Naive thymus-derived CD4-positive, alpha-beta T cell (primary cell): Measurements from ENCODE around the gene HOXB5. TPM values are rescaled to one million over a fixed set of nuclear protein-coding genes. Genes with fewer than 3 reads are reported as not detected.

ENCODE experiments used
- ATAC-seq: fragments of 150-1000 bp; cut with Tn5 transposase; 2 replicates; pipeline ENCODE4 v1.10.0; 2021; ENCODE audit warnings: mild to moderate bottlenecking, moderate library complexity
- CTCF ChIA-PET: fragments of 350-600 bp; sonication (Branson Sonifier 250); formaldehyde crosslinking; loops from one replicate; lab custom pipeline; 2021; ENCODE audit warnings: antibody characterized with exemption; lab: Charles Lee
- POLR2A ChIA-PET: fragments of 350-600 bp; sonication (Branson Sonifier 250); formaldehyde crosslinking; loops from one replicate; lab custom pipeline; 2021; ENCODE audit warnings: antibody characterized with exemption, inconsistent platforms; lab: Charles Lee
- DNase-seq, 9 donors: peaks; one replicate each; pipeline versions ENCODE4 v3.0.0 to v3.0.0-alpha.2; 2020 to 2022; ENCODE audit warnings: mixed read lengths in 1 of 9
- H3K27ac ChIP-seq: one replicate; pipeline ENCODE4 v1.7.0; 2013; ENCODE audit warnings: mild to moderate bottlenecking, low read depth, low read length, moderate library complexity
- H3K27me3 ChIP-seq, 2 donors: one replicate each; pipeline ENCODE4 v1.7.0; 2013; ENCODE audit warnings: low read length in 2 of 2, mild to moderate bottlenecking in 2 of 2, moderate library complexity in 2 of 2; ENCODE audit not compliant: control insufficient read depth in 2 of 2, insufficient read depth in 2 of 2
- H3K36me3 ChIP-seq, 3 experiments: 1 replicate in 2 of 3; 2 replicates in 1 of 3; pipeline ENCODE4 v1.7.0; 2013; ENCODE audit warnings: low read length in 3 of 3, mild to moderate bottlenecking in 3 of 3, moderate library complexity in 1 of 3; ENCODE audit not compliant: insufficient read depth in 3 of 3, control insufficient read depth in 2 of 3
- H3K4me1 ChIP-seq, 2 donors: one replicate each; pipeline ENCODE4 v1.7.0; 2013; ENCODE audit warnings: low read length in 2 of 2, mild to moderate bottlenecking in 2 of 2, moderate library complexity in 1 of 2; ENCODE audit not compliant: control insufficient read depth in 2 of 2, insufficient read depth in 2 of 2
- H3K4me3 ChIP-seq: 2 replicates; pipeline ENCODE4 v1.7.0; 2013; ENCODE audit warnings: mild to moderate bottlenecking, low read length
- H3K9me3 ChIP-seq, 3 experiments: 1 replicate in 2 of 3; 2 replicates in 1 of 3; pipeline ENCODE4 v1.7.0; 2013; ENCODE audit warnings: low read length in 3 of 3; ENCODE audit not compliant: control insufficient read depth in 2 of 3
- H3K27ac Mint-ChIP-seq, 9 donors: one replicate each; pipeline ENCODE4 v1.8.0; 2020 to 2022; ENCODE audit warnings: mixed read lengths in 9 of 9, mild to moderate bottlenecking in 8 of 9, moderate library complexity in 5 of 9, inconsistent platforms in 2 of 9
- H3K27me3 Mint-ChIP-seq, 5 donors: one replicate each; pipeline ENCODE4 v1.8.0; 2021 to 2022; ENCODE audit warnings: mixed read lengths in 5 of 5, mild to moderate bottlenecking in 1 of 5
- H3K36me3 Mint-ChIP-seq, 5 donors: one replicate each; pipeline ENCODE4 v1.8.0; 2020 to 2022; ENCODE audit warnings: mixed read lengths in 5 of 5, mild to moderate bottlenecking in 3 of 5, inconsistent platforms in 1 of 5
- H3K4me1 Mint-ChIP-seq, 7 donors: one replicate each; pipeline ENCODE4 v1.8.0; 2020 to 2022; ENCODE audit warnings: mixed read lengths in 7 of 7, mild to moderate bottlenecking in 3 of 7, inconsistent platforms in 1 of 7
- H3K4me3 Mint-ChIP-seq, 10 donors: one replicate each; pipeline ENCODE4 v1.8.0; 2020 to 2022; ENCODE audit warnings: mild to moderate bottlenecking in 10 of 10, mixed read lengths in 10 of 10, moderate library complexity in 6 of 10, inconsistent platforms in 2 of 10
- H3K9me3 Mint-ChIP-seq, 11 donors: one replicate each; pipeline ENCODE4 v1.8.0; 2020 to 2022; ENCODE audit warnings: mixed read lengths in 11 of 11, mild to moderate bottlenecking in 4 of 11, inconsistent platforms in 1 of 11, moderate library complexity in 1 of 11
- intact Hi-C, 2 donors: fragments of 100-400 bp; cut with micrococcal nuclease; formaldehyde crosslinking; loops; one replicate each; pipeline ENCODE4 v1.15.1; 2023
- polyA plus RNA-seq, 2 donors: library from polyadenylated mRNA; unstranded; fragments of 300-500 nt; fragmentation: Illumina TruSeq; gene quantifications; one replicate each; pipeline ENCODE4 v1.2.3, GENCODE V29; 2021
- total RNA-seq, 6 experiments: library from RNA in 5 of 6; stranded (reverse) in 5 of 6; gene quantifications; 1 replicate in 5 of 6; 2 replicates in 1 of 6; pipeline ENCODE4 v1.2.3 and lab custom pipeline; 2021 to 2026

HOXB5 gene
- total and polyA plus RNA-seq, 7 experiments from 2014 or later = not detected

GRCh38 chr17:48592577-48592976, 1.0 kb downstream of the HOXB5 start:
- peak overlapping the region; percentile 56 for H3K4me3 ChIP-seq
- intact Hi-C loops = loop anchor here (2.0 to 10.0 kb wide), 2 partner anchors 334 to 418 kb away; no protein-coding TSS in a partner anchor
- H3K4me1 ChIP-seq = peaks cover 25 to 31% of the 10 kb centered on the region in 2 donors

GRCh38 chr17:48592057-48592514, 1.5 kb downstream of the HOXB5 start:
- H3K27ac ChIP-seq = no peak overlapping the region
- no peaks in the 10 kb centered on the region for H3K9me3 ChIP-seq
- intact Hi-C loops = loop anchor here (2.0 to 10.0 kb wide), 2 partner anchors 333 to 417 kb away; no protein-coding TSS in a partner anchor
- Mint-ChIP-seq H3K27ac (no peak overlapping the region), H3K4me3 (peak overlapping the region in 5 of 10 donors; percentile 16 to 88 (median 81)), H3K27me3 (peaks cover 89 to 97% (median 93%) of the 10 kb centered on the region in 5 donors), H3K9me3 (no peaks in the 10 kb centered on the region), H3K36me3 (peaks cover 0 to 9% (median 0%) of the 10 kb centered on the region in 5 donors), H3K4me1 (peaks cover 21 to 57% (median 32%) of the 10 kb centered on the region in 7 donors)
- ATAC-seq = no peak
- DNase-seq = no peak
- ChIA-PET POLR2A (interaction anchor here (1.8 kb wide), 1 partner anchor 43 kb away, joined by 5 read pairs; no protein-coding TSS in a partner anchor), CTCF (interaction anchor here (1.2 to 4.6 kb wide), 11 partner anchors 9 to 294 kb away, joined by 3 to 47 read pairs (median 4); no protein-coding TSS in a partner anchor)
- peaks cover 6 to 40% of the 10 kb centered on the region in 2 donors for H3K27me3 ChIP-seq
- no peak overlapping the region for H3K4me3 ChIP-seq
- H3K4me1 ChIP-seq = peaks cover 20 to 26% of the 10 kb centered on the region in 2 donors
- H3K36me3 ChIP-seq = no peaks in the 10 kb centered on the region

More at GRCh38 chr17:48592577-48592976, 1.0 kb downstream of the HOXB5 start:
- Mint-ChIP-seq H3K27ac (no peak overlapping the region), H3K27me3 (peaks cover 89 to 97% (median 93%) of the 10 kb centered on the region in 5 donors), H3K36me3 (peaks cover 0 to 8% (median 0%) of the 10 kb centered on the region in 5 donors), H3K4me1 (peaks cover 26 to 57% (median 37%) of the 10 kb centered on the region in 7 donors), H3K9me3 (no peaks in the 10 kb centered on the region), H3K4me3 (peak overlapping the region; percentile 75 to 88 (median 81))
- peaks cover 6 to 40% of the 10 kb centered on the region in 2 donors for H3K27me3 ChIP-seq
- H3K9me3 ChIP-seq = no peaks in the 10 kb centered on the region
- POLR2A ChIA-PET = interaction anchor here (0.8 to 1.8 kb wide), 4 partner anchors 10 to 257 kb away, joined by 4 to 6 read pairs (median 6); partner anchors contain the start of gene HOXB4
- DNase-seq = no peak
- CTCF ChIA-PET = interaction anchor here (0.6 to 4.6 kb wide), 27 partner anchors 9 to 750 kb away, joined by 3 to 47 read pairs (median 4); partner anchors contain the start of gene HOXB8
- H3K27ac ChIP-seq = no peak overlapping the region
- no peak for ATAC-seq
- H3K36me3 ChIP-seq = no peaks in the 10 kb centered on the region

- H3K27me3 ChIP-seq = peaks cover 3 to 40% of the 10 kb centered on the region in 2 donors
- H3K36me3 Mint-ChIP-seq = peaks cover 0 to 9% (median 0%) of the 10 kb centered on the region in 5 donors
- CTCF ChIA-PET = interaction anchor here (0.6 to 2.6 kb wide), 6 partner anchors 9 to 630 kb away, joined by 3 to 18 read pairs (median 4); no protein-coding TSS in a partner anchor
- peaks cover 89 to 97% (median 93%) of the 10 kb centered on the region in 5 donors for H3K27me3 Mint-ChIP-seq
- POLR2A ChIA-PET = no interaction called here
- H3K9me3 ChIP-seq = no peaks in the 10 kb centered on the region
- H3K36me3 ChIP-seq = no peaks in the 10 kb centered on the region
- peak overlapping the region in 5 of 10 donors; percentile 6 to 81 (median 51) for H3K4me3 Mint-ChIP-seq
- peaks cover 17 to 57% (median 28%) of the 10 kb centered on the region in 7 donors for H3K4me1 Mint-ChIP-seq
- H3K27ac ChIP-seq = no peak overlapping the region
- H3K27ac Mint-ChIP-seq = no peak overlapping the region
- H3K9me3 Mint-ChIP-seq = no peaks in the 10 kb centered on the region
- ATAC-seq (no peak), DNase-seq (no peak)
- intact Hi-C loops = loop anchor here (2.0 to 10.0 kb wide), 2 partner anchors 333 to 417 kb away; no protein-coding TSS in a partner anchor
- no peak overlapping the region for H3K4me3 ChIP-seq
- H3K4me1 ChIP-seq = peaks cover 14 to 21% of the 10 kb centered on the region in 2 donors
Observed at GRCh38 chr17:48591255-48592056, 2.1 kb downstream of the HOXB5 start.

- Mint-ChIP-seq H3K27me3 (peaks cover 90 to 97% (median 95%) of the 10 kb centered on the region in 5 donors), H3K4me1 (peaks cover 20 to 60% (median 32%) of the 10 kb centered on the region in 7 donors), H3K27ac (peak overlapping the region in 1 of 9 donors; percentile 40), H3K4me3 (peak overlapping the region in 2 of 10 donors; percentile 6 to 76), H3K9me3 (no peaks in the 10 kb centered on the region), H3K36me3 (peaks cover 0 to 9% (median 0%) of the 10 kb centered on the region in 5 donors)
- no peak overlapping the region for H3K4me3 ChIP-seq
- intact Hi-C loops = loop anchor here in 1 of 2 donors (10.0 kb wide), 1 partner anchor 416 kb away; no protein-coding TSS in a partner anchor
- no peaks in the 10 kb centered on the region for H3K36me3 ChIP-seq
- no peaks in the 10 kb centered on the region for H3K9me3 ChIP-seq
- H3K27me3 ChIP-seq = peaks cover 8 to 42% of the 10 kb centered on the region in 2 donors
- no peak for DNase-seq
- ATAC-seq = no peak
- H3K4me1 ChIP-seq = peaks cover 20 to 23% of the 10 kb centered on the region in 2 donors
- CTCF ChIA-PET = interaction anchor here (0.7 to 2.6 kb wide), 3 partner anchors 27 to 216 kb away, joined by 3 to 8 read pairs (median 4); no protein-coding TSS in a partner anchor
- no peak overlapping the region for H3K27ac ChIP-seq
- POLR2A ChIA-PET = interaction anchor here (0.6 kb wide), 1 partner anchor 335 kb away, joined by 3 read pairs; no protein-coding TSS in a partner anchor
Observed at GRCh38 chr17:48590607-48591161, 2.9 kb downstream of the HOXB5 start.

- H3K27me3 Mint-ChIP-seq = peaks cover 87 to 97% (median 94%) of the 10 kb centered on the region in 5 donors
- DNase-seq (no peak), ATAC-seq (no peak)
- POLR2A ChIA-PET = interaction anchor here (0.6 to 1.4 kb wide), 2 partner anchors 16 to 334 kb away, joined by 3 to 5 read pairs; no protein-coding TSS in a partner anchor
- Histone ChIP-seq H3K9me3 (no peaks in the 10 kb centered on the region), H3K36me3 (no peaks in the 10 kb centered on the region), H3K4me1 (peaks cover 21 to 25% of the 10 kb centered on the region in 2 donors), H3K27ac (no peak within 1 kb of the TSS), H3K4me3 (no peak within 1 kb of the TSS), H3K27me3 (peaks cover 8 to 43% of the 10 kb centered on the region in 2 donors)
- peak within 1 kb of the TSS in 2 of 10 donors; percentile 6 to 76 for H3K4me3 Mint-ChIP-seq
- CTCF ChIA-PET = interaction anchor here (0.7 to 2.6 kb wide), 4 partner anchors 28 to 215 kb away, joined by 3 to 8 read pairs (median 4); no protein-coding TSS in a partner anchor
- peaks cover 26 to 66% (median 39%) of the 10 kb centered on the region in 7 donors for H3K4me1 Mint-ChIP-seq
- H3K36me3 Mint-ChIP-seq = peaks cover 0 to 9% (median 0%) of the 10 kb centered on the region in 5 donors
- intact Hi-C loops = loop anchor here in 1 of 2 donors (10.0 kb wide), 1 partner anchor 415 kb away; no protein-coding TSS in a partner anchor
- H3K27ac Mint-ChIP-seq = peak within 1 kb of the TSS in 1 of 9 donors; percentile 40
- H3K9me3 Mint-ChIP-seq = no peaks in the 10 kb centered on the region
Observed at GRCh38 chr17:48589831-48590606, 3.6 kb downstream of the HOXB5 start, which contains the start of gene HOXB3. HOXB3 (minus strand) TSS chr17:48590241; CDS start chr17:48552474, 37,767 bp downstream.
